Hypothalamus (tissue), 51 donors: ENCODE data around the gene LMAN1L.
"Not testable (repeated sequence)": the region's sequence is repeated elsewhere in the genome, so short reads cannot be mapped to it uniquely, and the experiment has no call there.

Experiments
- DNase-seq, 51 donors: peaks; one replicate each; lab custom pipeline; 2025; lab: John Stamatoyannopoulos, UW

LMAN1L gene

DNA sequence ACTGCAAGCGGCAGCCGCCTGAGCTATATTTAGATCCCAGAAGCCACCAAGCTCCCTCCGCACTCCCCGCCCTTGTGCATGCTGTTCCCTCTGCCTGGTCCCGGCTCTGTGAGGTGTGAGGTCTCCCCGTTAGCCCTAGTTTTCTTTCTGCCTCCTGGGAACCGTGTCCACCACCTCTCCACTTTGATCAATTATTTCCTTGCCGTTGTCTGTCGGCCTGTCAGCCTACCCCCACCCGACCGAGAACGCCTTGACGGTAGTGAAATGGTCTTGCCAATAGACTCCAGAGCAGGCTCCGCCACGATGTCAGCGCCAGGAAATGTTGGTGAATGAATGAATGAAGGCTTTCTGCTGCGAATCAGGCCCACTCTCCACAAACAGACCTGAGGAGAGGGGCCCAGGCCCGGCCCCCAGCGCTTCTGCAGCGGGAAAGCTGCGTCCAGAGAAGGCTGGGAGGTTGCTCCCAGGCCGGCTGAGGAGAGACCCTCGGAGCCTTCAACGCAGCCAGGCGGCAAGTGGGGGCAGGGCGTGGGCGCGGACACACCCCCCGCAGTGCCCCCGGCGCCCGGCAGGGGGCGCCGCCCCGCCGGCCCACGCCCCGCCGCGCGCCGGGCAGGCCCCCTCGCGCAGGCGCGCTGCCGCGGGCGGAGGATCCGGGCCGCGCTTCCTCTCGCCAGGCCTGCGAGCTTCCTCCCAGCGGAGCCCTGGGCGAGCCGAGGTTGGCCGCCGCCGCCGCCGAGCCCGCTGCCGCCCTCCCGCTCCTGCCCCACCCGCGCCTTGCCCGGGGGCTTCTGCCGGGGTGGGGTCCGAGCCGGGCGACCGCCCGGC, 31.0 kb upstream of the LMAN1L start, which contains the start of gene CSK:
Gene CSK (plus strand): TSS at position 650 of the 828 bp plus-strand sequence. CDS start 16,218 bp downstream, outside the sequence.
- peak in 40 of 51 donors; percentile 21 to 80 (median 49) for DNase-seq

DNA sequence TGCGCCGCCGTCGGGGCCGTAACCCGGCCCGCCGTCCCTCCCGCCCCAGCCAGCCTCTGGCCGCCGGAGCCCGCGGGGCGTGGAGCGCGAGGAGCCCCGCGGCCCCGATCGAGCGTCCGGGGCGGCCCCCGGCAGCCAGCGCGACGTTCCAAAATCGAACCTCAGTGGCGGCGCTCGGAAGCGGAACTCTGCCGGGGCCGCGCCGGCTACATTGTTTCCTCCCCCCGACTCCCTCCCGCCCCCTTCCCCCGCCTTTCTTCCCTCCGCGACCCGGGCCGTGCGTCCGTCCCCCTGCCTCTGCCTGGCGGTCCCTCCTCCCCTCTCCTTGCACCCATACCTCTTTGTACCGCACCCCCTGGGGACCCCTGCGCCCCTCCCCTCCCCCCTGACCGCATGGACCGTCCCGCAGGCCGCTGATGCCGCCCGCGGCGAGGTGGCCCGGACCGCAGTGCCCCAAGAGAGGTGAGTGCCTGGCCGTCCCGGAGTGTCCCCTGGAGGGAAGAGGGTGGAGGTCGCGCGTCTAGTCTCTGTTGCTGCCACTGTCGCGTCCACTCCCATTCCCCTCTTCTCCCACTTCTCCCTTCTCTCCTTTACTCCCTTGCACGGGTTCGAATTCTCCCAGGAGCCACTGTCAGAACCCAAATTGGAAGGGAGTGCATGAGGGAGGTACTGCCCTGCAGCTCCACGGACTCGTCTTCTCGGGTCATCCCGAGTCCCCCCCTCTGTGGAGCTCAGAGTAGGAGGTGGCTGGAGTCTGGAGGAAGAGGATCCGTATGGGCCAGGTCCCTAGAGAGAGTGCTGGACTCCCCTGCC, 30.2 kb upstream of the LMAN1L start:
- peak in 8 of 51 donors; percentile 13 to 55 (median 36) for DNase-seq

DNA sequence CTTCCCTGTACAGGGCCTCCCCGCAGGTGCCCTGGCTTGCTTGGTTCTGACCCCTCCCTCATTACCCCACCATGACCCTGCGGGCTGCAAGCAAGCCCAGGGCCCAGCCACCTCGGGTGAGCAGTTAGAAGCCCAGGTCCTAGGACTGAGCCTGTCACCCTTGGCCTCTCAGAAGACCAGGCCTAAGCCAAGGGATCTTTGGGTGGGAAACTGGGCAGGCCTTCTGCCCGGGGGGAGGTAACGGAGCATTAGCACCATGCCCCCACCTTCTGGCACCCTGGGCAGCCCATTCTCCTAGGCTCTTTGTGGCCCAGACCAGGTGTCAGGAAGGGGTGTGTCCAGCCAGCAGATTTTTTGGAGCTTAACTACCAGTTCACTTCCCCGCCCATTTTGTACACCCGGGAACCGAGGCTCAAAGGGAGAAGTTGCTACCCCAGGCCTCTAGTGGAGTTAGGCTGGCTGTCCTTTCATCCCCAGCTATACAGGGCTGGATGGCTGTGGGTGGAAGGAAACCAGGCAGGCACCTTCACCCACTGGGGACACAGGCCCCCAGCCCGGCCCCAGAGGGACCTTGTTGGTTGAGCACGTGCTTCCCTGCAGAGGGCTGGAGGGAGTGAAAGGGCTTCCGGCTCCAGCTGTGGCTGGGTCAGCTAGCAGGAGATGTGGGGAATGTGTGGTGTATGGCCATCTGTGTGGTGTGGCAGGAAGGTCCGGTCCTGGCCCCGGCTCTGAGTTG, 29.4 kb upstream of the LMAN1L start:
- DNase-seq: peak in 7 of 51 donors; percentile 24 to 48 (median 31)

DNA sequence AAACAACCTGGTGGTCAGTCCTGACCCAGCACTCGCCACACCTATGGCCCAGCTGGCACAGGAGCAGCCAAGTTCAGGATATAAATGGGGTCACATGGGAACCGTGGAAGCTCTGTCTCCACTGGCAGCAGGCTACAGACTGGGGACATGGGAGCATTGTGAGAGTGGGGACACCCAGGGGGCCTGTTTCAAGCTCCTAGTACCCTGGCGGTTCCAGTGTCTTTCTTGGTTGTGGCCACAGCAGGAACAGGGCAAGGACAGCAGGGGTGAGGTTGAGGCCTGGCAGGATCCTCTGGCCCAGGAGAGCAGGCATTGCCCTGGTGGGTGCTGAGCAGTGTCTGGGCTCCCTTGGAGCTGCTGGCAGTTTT, 28.8 kb upstream of the LMAN1L start:
- DNase-seq: peak in 3 of 51 donors; percentile 13 to 48 (median 38)

DNA sequence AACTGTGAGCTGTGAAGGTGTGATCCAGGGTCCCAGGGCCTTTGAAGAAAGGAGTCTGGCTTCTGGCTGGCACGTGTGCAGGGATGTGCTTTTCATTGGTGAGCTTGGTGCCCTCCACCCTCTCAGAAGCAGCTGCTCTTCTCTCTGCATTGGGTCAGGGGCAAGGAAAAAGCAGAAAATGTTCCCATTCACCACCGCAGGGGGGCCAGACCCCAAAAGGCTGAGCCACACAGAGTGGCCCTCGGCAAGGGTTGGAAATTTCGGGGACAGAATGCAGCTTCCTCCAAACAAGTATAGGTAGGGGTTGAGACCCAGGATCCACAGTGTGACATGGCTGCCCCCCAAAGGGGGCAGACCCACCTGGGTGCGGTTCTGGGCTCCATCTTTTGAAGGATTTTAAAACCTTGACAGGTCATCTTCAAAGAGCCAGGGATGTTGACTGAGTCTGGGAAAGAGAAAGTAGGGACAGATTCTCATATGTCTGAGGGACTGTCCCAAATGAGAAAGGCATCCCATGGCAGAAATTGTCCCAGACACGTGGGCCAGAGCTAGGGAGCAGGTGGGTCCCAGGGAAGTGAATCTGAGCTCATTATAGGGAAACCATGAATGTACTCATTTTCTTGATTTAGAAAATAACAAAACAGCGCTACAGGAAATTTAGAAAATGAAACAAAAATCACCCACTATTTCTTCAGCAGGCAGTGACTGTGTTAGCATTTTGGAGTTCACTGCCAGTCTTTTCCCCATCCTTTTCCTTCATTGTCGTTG, 28.0 kb upstream of the LMAN1L start:
- DNase-seq: no peak

DNA sequence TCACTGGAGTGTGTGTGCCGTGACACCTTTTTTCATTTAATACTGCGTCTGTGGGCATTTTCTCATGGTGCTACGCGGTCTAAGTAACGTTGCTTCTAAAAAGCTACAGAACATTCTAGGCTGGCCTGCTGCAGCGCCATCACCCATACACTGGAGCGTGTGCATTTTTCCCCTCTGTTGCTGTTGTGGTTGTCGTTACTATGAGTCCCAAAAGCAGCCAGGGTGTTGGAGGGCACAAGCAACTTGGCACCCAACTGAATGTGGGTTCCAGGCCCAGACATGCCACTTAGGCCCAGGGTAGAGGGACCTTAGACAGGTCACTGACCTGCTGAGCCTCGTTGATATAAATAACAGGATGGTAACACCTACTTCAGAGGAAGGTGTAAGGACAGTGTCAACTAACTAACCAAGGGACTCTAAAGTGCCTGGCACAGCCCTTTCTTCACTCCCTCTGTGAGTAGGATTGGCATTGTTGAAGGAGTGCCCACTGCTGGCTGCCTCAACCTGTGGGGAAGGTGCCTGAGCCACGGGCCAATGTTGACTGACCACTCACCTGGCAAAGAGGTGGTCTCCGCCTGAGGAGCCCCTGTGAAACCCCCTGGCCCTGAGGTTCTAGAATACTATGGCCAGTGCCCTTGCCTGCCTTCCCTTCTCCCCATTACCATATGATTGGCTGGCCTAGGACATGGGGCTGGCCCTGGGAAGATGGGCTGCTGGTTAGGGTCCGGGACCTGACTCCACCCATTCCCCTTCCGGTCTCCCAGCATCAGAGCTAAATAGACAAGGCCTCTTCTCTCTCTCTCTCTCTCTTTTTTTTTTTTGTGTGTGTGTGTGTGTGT, 27.2 kb upstream of the LMAN1L start:
- no peak for DNase-seq

DNA sequence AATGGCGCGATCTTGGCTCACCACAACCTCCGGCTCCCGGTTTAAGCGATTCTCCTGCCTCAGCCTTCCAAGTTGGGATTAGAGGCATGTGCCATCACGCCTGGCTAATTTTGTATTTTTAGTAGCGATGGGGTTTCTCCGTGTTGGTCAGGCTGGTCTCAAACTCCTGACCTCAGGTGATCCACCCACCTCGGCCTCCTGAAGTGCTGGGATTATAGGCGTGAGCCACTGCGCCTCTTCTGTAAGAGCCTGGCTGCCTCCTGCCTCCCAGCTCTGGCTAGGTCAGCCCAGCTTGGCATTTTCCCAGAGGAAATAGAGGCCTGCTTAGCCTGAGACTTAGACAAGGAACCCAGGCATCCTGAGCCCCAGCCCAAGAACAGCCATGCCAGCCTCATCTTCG, 26.6 kb upstream of the LMAN1L start:
- not testable (repeated sequence) for DNase-seq

DNA sequence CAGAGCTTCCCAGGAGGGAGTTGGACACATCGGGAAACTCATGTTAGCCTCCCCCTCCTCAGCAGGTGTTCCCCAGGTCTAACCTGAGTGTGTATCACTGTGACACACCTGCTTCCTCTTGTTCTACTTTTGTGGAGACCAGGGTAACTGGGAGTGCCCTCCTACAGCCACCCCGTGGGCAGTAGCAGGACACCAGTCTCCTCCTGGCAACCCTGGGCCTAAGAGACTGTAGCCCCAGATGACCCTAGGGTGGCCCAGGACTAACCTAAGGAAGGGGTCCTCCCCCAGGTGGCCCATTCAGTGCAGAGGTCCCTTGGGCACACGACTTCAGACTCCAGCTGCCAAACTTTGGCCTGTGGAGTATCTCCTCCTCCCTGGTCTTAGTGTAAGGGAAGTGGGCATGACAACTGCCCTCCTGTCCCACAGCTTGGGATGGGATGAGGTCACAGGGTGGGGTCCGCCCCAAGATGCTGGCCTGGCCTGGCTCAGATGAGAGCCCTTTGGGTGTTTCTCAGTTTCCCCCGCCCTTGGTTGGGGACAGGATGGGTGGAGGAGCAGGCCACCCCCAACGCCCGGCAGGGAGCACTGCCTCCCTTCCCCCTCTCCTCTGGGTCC, 26.0 kb upstream of the LMAN1L start:
- no peak for DNase-seq

DNA sequence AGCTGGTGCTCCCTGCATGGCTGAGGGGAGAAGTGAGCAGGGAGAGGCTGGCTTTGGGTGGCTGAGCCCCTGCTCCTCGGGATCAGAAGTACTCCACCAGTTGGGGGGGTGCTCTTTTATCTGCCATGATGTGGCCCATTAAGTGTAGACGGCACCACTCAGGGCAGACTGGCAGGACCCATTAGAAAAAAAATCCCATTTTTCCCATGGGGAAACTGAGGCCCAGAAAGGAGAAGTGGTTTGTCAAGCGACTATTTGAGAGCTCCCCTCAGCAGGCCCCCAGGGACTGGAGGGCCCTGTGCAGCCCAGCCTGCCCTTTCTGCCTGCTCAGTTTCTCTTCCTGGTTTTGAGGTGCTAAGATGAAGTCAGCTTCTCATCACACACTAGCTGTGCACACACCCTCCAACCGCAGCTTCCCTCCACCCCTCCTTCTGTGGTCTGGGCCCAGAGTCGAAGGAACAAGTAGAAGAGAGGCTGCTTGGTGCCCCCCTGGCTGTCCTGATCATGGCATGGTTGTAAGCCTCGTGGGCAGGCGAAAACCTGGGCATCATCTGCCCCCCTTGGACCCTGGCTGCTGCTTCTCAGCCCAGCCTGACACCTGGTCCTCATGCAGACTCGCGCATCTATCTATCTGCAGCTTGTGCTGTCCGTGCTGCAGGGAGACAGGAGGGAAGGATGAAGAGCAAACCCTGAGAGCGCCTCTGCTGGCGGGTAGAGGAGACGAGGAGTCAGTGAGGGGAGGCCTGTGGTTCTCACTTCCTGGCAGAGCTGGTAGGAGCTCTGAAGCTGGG, 25.2 kb upstream of the LMAN1L start:
- DNase-seq: peak in 35 of 51 donors; percentile 23 to 80 (median 57)

DNA sequence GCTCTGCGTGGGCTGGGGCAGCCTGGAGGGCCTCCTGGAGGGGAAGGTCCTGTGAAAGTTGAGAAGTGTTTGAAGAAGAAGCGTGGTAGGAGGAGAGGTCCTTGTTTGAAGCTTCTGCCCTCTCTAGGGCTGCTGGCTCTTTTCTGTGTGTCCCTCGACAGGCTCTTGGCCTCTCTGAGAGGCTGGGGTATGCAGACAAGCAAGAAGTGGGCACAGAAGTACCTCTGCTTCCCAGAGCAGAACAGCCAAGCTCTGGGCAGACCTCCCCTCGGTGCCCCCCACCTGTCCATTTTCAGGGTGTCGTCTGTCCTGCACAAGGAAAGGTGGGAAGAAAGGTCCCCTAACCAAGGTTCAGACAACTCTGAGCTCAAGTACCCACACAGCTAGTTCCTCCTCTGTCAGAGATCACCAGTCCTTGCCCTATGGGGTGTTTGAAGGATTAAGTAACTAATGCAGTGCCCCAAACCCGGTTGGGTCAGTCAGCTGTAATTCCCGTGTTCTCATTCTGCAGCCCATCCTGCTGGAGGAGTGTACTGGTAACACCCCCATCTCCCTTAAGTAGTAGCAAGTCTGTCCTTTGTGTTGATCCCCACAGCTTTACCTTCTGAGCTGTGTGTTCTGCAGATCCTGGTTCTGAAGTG, 24.5 kb upstream of the LMAN1L start:
- no peak for DNase-seq

DNA sequence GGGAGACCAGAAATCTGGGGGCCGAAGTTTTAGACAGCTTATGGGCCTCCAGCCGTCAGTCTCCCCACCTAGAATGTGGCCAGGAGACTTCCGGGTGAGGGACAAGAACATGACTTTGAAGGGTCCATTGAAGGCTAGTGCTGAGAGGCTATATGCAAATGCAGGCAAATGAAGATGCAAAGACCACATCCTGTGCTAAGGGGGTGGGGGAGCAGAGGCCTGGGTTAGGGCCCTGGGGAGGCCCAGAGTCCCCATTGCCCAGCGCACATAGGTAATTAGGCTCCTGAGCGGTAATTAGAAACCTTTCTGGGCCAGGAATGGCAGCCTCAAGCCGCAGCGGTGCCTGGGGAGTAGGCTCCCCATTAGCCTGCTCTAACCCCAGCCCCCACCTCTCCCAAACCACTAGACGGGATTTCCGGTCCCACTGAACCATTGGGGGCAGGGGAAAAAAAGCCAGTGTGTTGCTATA, 23.9 kb upstream of the LMAN1L start:
- no peak for DNase-seq

DNA sequence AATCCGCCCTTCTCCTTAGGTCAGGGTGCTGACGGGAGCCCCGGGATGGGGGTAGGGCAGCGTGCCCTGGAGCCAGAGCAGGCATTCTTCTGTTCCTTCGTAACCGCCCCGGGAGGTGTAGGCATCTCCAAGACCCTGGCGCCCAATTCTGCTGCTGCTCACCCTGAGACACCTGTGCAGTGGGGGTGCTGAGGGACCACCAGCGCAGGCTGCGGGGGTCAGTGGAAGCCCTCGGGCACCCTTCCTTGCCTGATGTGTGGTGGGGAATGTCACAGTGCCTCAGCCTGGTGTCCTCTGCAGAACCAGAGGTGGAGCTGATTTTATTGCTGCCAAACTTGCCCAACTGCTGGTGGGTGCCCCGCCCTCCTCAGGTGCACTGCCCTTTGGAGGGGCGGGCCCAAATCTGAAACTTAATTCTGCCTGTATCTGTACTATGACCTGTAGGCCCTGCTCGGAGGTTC, 23.4 kb upstream of the LMAN1L start:
- DNase-seq: no peak

DNA sequence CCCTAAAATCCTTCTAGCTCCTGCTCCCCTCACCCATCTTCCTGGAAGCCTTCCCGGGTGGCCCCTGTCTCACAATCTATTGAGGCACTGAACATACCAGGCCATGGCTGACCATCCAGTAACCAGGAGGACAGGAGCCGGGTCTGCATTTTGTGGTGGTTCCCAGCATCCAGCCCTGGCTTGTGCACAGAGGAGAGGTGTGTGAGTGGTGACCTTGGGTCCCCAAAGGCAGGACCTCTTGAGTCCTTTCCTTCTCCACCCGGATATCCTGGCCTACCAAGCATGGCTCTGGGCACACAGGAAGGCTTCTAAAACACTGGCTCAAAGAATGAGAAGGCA, 22.9 kb upstream of the LMAN1L start:
- DNase-seq: no peak

DNA sequence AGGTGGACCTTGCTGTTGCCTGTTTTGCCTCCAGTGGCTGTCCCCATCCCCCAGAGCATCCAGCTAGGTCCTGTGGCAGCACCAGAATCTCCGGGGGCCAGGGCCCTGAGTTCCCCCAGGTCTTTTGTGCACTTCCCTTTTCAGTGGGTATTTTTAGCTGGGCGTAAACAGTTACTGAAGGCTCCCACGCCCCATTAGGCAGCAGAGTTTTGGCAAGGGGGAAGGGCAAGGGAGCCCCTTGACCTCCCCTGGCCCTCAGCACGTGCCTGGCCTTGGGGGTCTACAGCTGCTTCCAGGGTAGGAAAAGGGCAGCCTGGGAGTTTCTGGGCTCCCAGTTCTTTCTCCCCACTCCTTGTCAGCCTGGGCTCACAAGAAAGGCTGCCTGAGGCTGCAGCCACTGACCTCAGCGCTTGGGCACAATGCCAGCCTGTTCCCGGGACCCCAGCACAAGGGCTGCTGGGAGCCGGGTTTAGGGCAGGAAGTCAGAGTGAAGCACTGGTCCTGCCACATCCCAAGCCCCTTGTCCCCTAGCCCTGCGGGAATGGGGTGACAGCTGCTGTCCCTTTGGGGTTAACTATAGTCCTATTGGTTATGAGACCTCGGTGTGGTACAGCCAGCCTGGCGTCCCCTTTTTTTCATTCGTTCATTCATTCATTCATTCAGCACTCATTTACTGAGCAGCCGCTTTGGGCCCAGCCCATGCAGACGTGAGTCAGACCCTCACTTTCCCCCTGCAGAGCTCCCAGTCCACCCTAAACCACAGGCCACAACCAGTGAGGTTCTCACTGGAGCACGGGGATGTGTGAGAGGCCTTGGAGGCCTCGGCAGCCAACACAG, 22.3 kb upstream of the LMAN1L start:
- DNase-seq: peak in 46 of 51 donors; percentile 21 to 85 (median 61)

DNA sequence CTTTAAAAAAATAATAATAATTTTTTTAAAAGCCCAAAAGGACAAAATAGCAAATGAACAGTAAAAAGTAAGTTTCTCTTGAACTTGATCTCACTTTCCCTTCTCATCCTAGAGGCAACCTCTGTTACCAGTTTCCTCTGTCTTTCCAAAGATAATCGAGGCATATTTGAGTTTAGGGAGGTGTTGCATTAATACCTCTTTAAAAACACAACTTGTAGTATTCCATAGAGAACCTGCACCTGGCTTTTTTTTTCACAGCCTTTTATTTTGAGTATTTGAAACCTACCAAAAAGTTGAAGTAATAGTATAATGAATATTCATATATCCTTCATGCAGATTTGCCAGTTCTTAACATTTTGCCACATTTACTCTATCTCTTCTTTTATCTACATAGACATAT, 21.6 kb upstream of the LMAN1L start:
- no peak for DNase-seq

DNA sequence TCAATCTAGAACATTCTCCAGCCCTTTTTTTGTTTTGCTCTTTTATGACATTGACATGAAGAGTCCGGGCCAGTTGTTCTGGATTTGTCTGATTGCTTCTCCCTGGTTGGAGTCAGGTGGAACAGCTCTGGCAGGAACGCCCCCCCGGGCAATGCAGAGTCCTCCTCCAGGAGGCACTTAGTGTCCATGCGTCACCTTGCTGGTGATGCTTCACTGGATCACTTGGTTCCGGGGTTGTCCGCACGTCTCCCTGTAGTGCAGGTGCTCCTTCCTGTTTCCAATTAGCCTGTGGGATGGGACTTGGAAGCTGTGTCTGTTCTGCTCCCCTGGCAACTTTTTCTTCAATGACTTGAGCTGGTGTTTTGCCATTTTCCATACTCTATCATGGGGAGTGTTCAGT, 21.0 kb upstream of the LMAN1L start:
- no peak for DNase-seq
